WERI-Rb-1 (cell line): ENCODE measurements around the gene FGF14.

Experiments used
- DNase-seq: peaks from one replicate; pipeline ENCODE4 v3.0.0-alpha.2; 2020
- H3K27ac ChIP-seq: fragments of 250-450 bp; sonication (Bioruptor Pico); 2 replicates; pipeline ENCODE4 v1.5.1; 2020; ENCODE audit warnings: mild to moderate bottlenecking, moderate library complexity
- H3K27me3 ChIP-seq: fragments of 250-450 bp; sonication (Bioruptor Pico); 2 replicates; pipeline ENCODE4 v1.5.1; 2021; ENCODE audit warnings: mild to moderate bottlenecking, low read depth, moderate library complexity; ENCODE audit not compliant: insufficient read depth, severe bottlenecking
- H3K36me3 ChIP-seq: fragments of 250-450 bp; sonication (Bioruptor Pico); 2 replicates; pipeline ENCODE4 v1.5.1; 2020; ENCODE audit warnings: mild to moderate bottlenecking, moderate library complexity
- H3K4me3 ChIP-seq: 2 replicates; pipeline ENCODE4 v1.5.1; 2011; ENCODE audit warnings: low read depth, mild to moderate bottlenecking, control low read depth, low read length
- H3K9me3 ChIP-seq: fragments of 250-450 bp; sonication (Bioruptor Pico); 2 replicates; pipeline ENCODE4 v1.5.1; 2021; ENCODE audit warnings: mild to moderate bottlenecking, moderate library complexity; ENCODE audit not compliant: severe bottlenecking
- TF ChIP-seq, protein P1 (sequence below): IDR thresholded peaks from 2 replicates; pipeline ENCODE4 v1.5.1; 2011; ENCODE audit warnings: low read depth, mild to moderate bottlenecking, control low read depth, inconsistent platforms, low read length

FGF14 gene

DNA sequence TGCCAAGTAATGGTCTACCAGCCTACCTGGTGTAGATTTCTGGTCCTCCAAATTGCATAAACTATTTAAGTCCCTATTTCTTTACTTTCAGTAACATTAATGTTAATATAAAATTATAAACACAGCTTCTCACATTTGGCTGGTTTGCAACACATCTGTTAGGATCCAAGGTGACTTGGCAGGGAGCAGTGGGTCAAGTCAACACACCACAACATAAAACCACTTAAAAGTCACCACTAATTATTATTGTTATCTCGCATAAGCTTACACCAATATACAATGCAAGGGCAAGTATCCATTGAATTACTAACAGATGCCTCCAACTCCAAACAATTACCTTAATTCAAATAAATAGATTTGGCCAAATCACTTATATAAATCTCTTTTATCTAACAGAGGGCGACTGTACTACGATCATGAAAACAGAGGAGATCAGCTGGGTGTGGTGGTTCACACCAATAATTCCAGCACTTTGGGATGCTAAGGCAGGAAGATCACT, 74.7 kb downstream of the FGF14 start:
- H3K27ac ChIP-seq, result no peak overlapping the region
- DNase-seq, result no peak
- TF ChIP-seq, protein P1, sequence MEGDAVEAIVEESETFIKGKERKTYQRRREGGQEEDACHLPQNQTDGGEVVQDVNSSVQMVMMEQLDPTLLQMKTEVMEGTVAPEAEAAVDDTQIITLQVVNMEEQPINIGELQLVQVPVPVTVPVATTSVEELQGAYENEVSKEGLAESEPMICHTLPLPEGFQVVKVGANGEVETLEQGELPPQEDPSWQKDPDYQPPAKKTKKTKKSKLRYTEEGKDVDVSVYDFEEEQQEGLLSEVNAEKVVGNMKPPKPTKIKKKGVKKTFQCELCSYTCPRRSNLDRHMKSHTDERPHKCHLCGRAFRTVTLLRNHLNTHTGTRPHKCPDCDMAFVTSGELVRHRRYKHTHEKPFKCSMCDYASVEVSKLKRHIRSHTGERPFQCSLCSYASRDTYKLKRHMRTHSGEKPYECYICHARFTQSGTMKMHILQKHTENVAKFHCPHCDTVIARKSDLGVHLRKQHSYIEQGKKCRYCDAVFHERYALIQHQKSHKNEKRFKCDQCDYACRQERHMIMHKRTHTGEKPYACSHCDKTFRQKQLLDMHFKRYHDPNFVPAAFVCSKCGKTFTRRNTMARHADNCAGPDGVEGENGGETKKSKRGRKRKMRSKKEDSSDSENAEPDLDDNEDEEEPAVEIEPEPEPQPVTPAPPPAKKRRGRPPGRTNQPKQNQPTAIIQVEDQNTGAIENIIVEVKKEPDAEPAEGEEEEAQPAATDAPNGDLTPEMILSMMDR, result no peak

DNA sequence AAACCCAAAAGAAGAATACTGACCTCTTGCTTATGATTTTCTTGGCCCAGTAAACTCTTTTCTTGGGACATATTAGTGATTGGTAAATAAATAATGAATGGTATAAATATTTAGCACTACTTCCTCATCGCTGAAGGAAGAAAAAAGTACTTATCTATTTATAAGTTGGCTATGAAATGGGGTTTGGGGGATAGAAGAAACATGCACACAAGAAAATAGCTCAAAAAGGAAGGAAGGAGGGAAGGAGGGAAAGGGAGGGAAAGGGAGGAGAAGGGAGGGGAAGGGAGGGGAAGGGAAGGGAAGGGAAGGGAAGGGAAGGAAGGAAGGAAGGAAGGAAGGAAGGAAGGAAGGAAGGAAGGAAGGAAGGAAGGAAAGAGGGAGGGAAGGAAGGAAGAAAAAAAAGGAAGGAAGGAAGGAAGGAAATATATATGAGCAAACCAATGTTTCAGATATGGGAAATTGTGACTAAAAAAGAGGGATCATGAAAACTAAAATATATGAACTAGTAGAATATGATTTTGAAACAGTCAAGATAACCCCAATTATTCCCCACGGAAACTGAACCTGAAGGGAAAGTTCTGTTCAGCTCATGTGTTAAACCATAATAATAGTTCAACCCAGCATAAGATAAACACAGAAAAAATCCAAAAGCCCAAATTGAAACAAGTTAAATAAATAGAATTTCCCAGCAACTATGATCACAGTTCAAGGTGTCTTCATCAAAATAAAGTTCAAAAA, 75.3 kb downstream of the FGF14 start:
- DNase-seq, result no peak
- H3K27ac ChIP-seq, result no peak overlapping the region
- TF ChIP-seq, protein P1, result no peak
- no peaks in the 10 kb centered on the region for H3K27me3 ChIP-seq
- no peaks in the 10 kb centered on the region for H3K36me3 ChIP-seq
- no peaks in the 10 kb centered on the region for H3K9me3 ChIP-seq
- no peak overlapping the region for H3K4me3 ChIP-seq

More for the DNA sequence above, 74.7 kb downstream of the FGF14 start:
- Histone ChIP-seq H3K27me3 (no peaks in the 10 kb centered on the region), H3K36me3 (no peaks in the 10 kb centered on the region), H3K9me3 (no peaks in the 10 kb centered on the region), H3K4me3 (no peak overlapping the region)

DNA sequence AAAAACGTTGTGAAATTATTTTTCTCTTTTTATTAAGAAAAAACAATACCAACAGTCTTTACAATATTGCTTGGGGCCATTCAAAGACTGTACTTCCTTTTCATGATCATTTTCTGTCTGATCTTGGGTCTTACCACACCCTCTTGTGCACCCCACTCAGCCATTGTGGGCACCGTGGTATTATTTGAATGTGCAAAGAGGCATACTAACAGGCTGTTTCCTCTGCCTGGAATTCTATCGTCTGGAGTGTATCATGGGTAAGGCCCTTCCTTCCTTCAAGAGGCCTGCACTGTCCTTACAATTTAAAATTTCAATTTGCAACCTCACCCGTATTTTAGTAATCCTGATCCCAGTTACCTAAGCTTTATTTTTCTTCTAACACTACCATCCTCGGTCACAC, 76.5 kb downstream of the FGF14 start:
- no peaks in the 10 kb centered on the region for H3K27me3 ChIP-seq
- H3K4me3 ChIP-seq, result no peak overlapping the region
- no peaks in the 10 kb centered on the region for H3K36me3 ChIP-seq
- no peak for DNase-seq
- no peaks in the 10 kb centered on the region for H3K9me3 ChIP-seq
- H3K27ac ChIP-seq, result no peak overlapping the region
- TF ChIP-seq, protein P1, result no peak

DNA sequence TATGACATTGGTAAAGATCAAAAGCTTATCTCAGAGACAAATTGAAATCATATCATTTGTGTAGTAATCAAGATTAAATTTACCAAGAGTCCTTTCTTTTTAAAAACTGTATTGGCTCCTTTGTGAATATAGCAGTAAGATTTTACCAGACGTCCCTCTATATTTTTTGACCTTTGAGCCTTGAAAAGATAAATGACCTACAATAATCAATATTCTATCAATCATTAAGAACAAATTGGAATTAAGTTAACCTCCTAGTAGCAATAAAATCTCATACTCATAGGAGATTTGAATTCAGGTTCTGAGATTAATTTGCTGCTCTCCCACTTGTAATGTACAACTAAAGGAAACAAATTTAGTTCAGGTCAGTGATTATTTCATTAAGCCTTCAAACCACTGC, 78.3 kb downstream of the FGF14 start:
- H3K4me3 ChIP-seq, result no peak overlapping the region
- TF ChIP-seq, protein P1, result no peak
- no peaks in the 10 kb centered on the region for H3K9me3 ChIP-seq
- H3K36me3 ChIP-seq, result no peaks in the 10 kb centered on the region
- no peaks in the 10 kb centered on the region for H3K27me3 ChIP-seq
- DNase-seq, result no peak
- H3K27ac ChIP-seq, result no peak overlapping the region

DNA sequence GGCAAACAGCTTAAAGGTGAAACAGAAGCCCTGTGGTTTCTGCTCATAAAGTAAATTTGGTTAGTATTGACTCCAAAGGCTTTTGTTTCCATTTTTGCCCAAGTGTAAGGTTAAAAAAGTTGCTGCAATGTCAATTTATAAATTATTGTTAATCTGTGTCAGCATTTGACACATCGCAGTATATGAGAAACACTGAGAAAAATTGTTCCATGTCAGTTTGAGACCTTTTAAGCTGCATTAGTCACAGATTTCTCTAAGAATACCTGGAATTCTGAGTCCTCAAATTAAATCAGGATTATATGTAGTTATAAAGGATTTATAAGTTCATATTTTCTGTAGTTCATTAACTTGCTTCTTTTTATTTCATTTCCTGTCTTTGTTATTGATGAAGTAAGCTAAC, 78.8 kb downstream of the FGF14 start:
- Histone ChIP-seq H3K27me3 (no peaks in the 10 kb centered on the region), H3K36me3 (no peaks in the 10 kb centered on the region), H3K27ac (no peak overlapping the region), H3K9me3 (no peaks in the 10 kb centered on the region), H3K4me3 (no peak overlapping the region)
- TF ChIP-seq, protein P1, result no peak
- DNase-seq, result no peak

DNA sequence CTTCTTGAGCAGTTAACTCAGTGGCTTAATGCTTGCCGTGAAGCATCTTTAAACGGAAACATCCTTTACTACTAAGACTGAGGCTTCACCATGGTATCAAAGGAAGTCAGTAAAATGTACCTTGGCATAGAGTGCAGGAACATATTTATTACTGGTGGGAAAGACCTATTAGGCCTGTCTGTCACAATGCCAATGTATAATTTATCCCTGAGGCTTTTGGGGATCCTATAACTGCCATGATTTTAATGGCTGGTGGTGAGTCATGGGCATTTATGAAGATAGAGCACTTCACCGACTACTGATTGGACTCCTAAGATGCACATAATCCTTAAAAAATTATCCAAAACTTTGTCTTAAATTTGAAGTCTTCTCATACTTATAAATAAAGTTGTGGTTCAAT, 79.6 kb downstream of the FGF14 start:
- Histone ChIP-seq H3K9me3 (no peaks in the 10 kb centered on the region), H3K4me3 (no peak overlapping the region), H3K27me3 (no peaks in the 10 kb centered on the region), H3K36me3 (no peaks in the 10 kb centered on the region), H3K27ac (no peak overlapping the region)
- no peak for DNase-seq
- TF ChIP-seq, protein P1, result no peak
